Nephron (organoid): ENCODE results near the gene DDR2.

Source experiments
- H3K27ac Mint-ChIP-seq, 3 experiments: 2 replicates each; pipeline ENCODE4 v1.8.0; 2020; ENCODE audit warnings: mixed read lengths in 3 of 3, mild to moderate bottlenecking in 2 of 3, moderate library complexity in 1 of 3
- H3K27me3 Mint-ChIP-seq: 2 replicates; pipeline ENCODE4 v1.8.0; 2021; ENCODE audit warnings: low read depth, mild to moderate bottlenecking, moderate library complexity, mixed read lengths
- H3K36me3 Mint-ChIP-seq: 2 replicates; pipeline ENCODE4 v1.8.0; 2020; ENCODE audit warnings: low read depth, mixed read lengths
- H3K4me1 Mint-ChIP-seq: 2 replicates; pipeline ENCODE4 v1.8.0; 2020; ENCODE audit warnings: mixed read lengths
- H3K4me3 Mint-ChIP-seq, 3 experiments: 2 replicates each; pipeline ENCODE4 v1.8.0; 2020; ENCODE audit warnings: mild to moderate bottlenecking in 3 of 3, mixed read lengths in 3 of 3, moderate library complexity in 2 of 3
- H3K9me3 Mint-ChIP-seq: 2 replicates; pipeline ENCODE4 v1.8.0; 2020; ENCODE audit warnings: mixed read lengths
- CTCF ChIP-seq, 3 experiments: fragments of 200-600 bp; sonication (generic); IDR thresholded peaks; one replicate each; pipeline ENCODE4 v1.5.0; 2021; ENCODE audit warnings: antibody characterized with exemption in 3 of 3; ENCODE audit not compliant: unreplicated experiment in 3 of 3

Gene DDR2

GRCh38 chr1:162704673-162705424, 72.6 kb downstream of the DDR2 start:
- H3K9me3 Mint-ChIP-seq: no peaks in the 10 kb centered on the region
- peaks cover 4% of the 10 kb centered on the region for H3K27me3 Mint-ChIP-seq
- peaks cover 9% of the 10 kb centered on the region for H3K36me3 Mint-ChIP-seq
- no peak for TF ChIP-seq CTCF (IDR thresholded peaks at IDR 0.05; ENCODE audit: unreplicated experiment in 3 of 3)
- no peak overlapping the region for H3K27ac Mint-ChIP-seq
- peaks cover 17% of the 10 kb centered on the region for H3K4me1 Mint-ChIP-seq
- H3K4me3 Mint-ChIP-seq: no peak overlapping the region

GRCh38 chr1:162706003-162706402, 73.7 kb downstream of the DDR2 start:
- no peak overlapping the region for H3K27ac Mint-ChIP-seq
- TF ChIP-seq CTCF (IDR thresholded peaks at IDR 0.05; ENCODE audit: unreplicated experiment in 3 of 3): no peak
- no peak overlapping the region for H3K4me3 Mint-ChIP-seq
- peaks cover 9% of the 10 kb centered on the region for H3K36me3 Mint-ChIP-seq
- H3K4me1 Mint-ChIP-seq: peaks cover 28% of the 10 kb centered on the region
- H3K27me3 Mint-ChIP-seq: peaks cover 4% of the 10 kb centered on the region
- no peaks in the 10 kb centered on the region for H3K9me3 Mint-ChIP-seq

GRCh38 chr1:162706606-162707005, 74.3 kb downstream of the DDR2 start:
- H3K9me3 Mint-ChIP-seq: no peaks in the 10 kb centered on the region
- peaks cover 4% of the 10 kb centered on the region for H3K27me3 Mint-ChIP-seq
- H3K4me3 Mint-ChIP-seq: no peak overlapping the region
- TF ChIP-seq CTCF (IDR thresholded peaks at IDR 0.05; ENCODE audit: unreplicated experiment in 3 of 3): no peak
- peaks cover 29% of the 10 kb centered on the region for H3K4me1 Mint-ChIP-seq
- peak overlapping the region in 1 of 3 experiments; percentile 13 for H3K27ac Mint-ChIP-seq
- peaks cover 9% of the 10 kb centered on the region for H3K36me3 Mint-ChIP-seq

- TF ChIP-seq CTCF (IDR thresholded peaks at IDR 0.05; ENCODE audit: unreplicated experiment in 3 of 3): no peak
These were observed 76.0 kb downstream of the DDR2 start for GRCh38 chr1:162708286-162708685.

GRCh38 chr1:162709132-162709860, 77.0 kb downstream of the DDR2 start:
- TF ChIP-seq CTCF (IDR thresholded peaks at IDR 0.05; ENCODE audit: unreplicated experiment in 3 of 3): no peak
- peaks cover 9% of the 10 kb centered on the region for H3K36me3 Mint-ChIP-seq
- H3K4me3 Mint-ChIP-seq: no peak overlapping the region
- H3K27ac Mint-ChIP-seq: peak overlapping the region; percentile 77 to 92 (median 82)
- peaks cover 40% of the 10 kb centered on the region for H3K4me1 Mint-ChIP-seq
- no peaks in the 10 kb centered on the region for H3K9me3 Mint-ChIP-seq
- peaks cover 4% of the 10 kb centered on the region for H3K27me3 Mint-ChIP-seq

More at GRCh38 chr1:162708286-162708685, 76.0 kb downstream of the DDR2 start:
- Mint-ChIP-seq H3K27me3 (peaks cover 4% of the 10 kb centered on the region), H3K4me1 (peaks cover 40% of the 10 kb centered on the region), H3K36me3 (peaks cover 9% of the 10 kb centered on the region), H3K27ac (no peak overlapping the region), H3K9me3 (no peaks in the 10 kb centered on the region), H3K4me3 (no peak overlapping the region)
